NCI-H2107 treated with DMSO at 0.1 percent for 48 hours (cell line): ENCODE data around the gene TAF10.

Experiments used
- DNase-seq: peaks from one replicate; lab custom pipeline; 2025; ENCODE audit not compliant: unreplicated experiment; lab: John Stamatoyannopoulos, UW

Gene TAF10

GRCh38 chr11:6625832-6626420 lies 13.9 kb upstream of the TAF10 start:
- no peak for DNase-seq

GRCh38 chr11:6625156-6625831 lies 13.3 kb upstream of the TAF10 start:
- no peak for DNase-seq

- DNase-seq: no peak
These were observed 11.7 kb upstream of the TAF10 start for GRCh38 chr11:6623391-6624363.

DNA sequence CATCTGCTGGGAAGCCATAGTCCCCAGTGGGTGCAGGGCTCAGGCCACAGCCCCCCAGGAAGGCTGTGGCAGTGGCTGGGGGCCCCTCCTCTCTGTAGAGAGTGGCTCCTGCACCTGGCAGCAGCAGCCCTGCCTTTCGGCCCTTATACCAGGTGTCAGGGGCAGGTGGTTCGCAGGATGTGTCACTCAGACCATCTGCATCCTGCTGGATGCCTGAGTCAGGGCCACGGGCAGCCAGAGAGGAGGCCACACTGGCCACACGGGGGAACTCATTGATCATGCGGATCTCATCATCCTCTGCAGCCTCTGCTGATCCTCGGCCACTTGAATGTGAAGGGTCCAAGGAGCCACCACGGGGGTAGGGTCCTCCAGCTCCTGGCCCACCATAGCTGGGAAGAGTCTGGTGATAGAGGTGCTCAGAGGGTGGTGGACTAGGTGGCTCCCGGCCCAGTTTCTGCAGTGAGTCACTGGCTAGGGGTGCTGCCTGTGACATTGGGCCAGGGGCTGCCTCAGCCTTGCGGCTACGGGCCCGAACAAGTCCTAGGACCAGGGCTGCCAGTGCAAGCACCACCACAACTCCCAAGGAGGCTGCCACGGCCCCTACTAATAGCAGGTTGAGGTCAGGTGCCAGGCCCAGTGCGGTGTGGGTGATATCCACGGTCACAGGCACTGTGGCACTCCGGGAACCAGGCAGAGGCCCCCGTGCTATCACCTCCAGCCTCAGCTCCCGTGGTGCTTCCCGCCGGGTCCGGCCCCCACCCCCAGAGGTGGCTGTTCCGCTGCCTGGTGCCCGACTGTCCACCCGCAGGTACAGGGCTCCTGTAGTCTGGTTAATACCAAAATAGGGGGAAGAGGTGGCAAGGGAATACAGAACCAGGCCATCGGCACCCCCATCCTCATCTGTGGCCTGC lies 10.5 kb upstream of the TAF10 start:
- no peak for DNase-seq

- DNase-seq: no peak
These were observed 9.7 kb upstream of the TAF10 start for GRCh38 chr11:6621711-6622211.

DNA sequence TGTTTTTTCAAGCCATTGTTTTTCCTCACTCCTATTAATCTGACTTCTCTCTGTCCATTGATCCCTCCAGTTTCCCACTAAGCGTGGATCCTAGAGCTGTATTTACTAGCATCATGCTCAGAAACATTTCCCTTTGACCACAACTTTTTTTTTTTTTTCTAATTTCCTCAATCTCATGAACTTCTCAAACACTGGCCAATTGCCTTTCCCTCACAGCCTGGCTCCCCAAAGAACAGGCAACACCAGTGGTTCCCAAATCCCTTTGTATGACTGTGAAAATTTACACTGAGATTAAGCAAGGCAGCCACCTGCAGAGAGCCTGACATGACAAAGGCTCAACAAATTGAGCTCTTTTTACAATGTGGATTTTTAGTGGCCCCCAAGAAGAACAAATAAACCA lies 8.6 kb upstream of the TAF10 start:
- no peak for DNase-seq

- peak; percentile 94 for DNase-seq
These were observed 7.2 kb upstream of the TAF10 start, which contains the start of gene TPP1 for GRCh38 chr11:6619004-6619745. TPP1 (minus strand) TSS chr11:6619422; CDS start chr11:6619400, 22 bp downstream.

- DNase-seq: no peak
These were observed 6.3 kb upstream of the TAF10 start for GRCh38 chr11:6618117-6619003.

- DNase-seq: no peak
These were observed 5.3 kb upstream of the TAF10 start for GRCh38 chr11:6617315-6617781.

- DNase-seq: no peak
These were observed 4.7 kb upstream of the TAF10 start for GRCh38 chr11:6616596-6617250.

DNA sequence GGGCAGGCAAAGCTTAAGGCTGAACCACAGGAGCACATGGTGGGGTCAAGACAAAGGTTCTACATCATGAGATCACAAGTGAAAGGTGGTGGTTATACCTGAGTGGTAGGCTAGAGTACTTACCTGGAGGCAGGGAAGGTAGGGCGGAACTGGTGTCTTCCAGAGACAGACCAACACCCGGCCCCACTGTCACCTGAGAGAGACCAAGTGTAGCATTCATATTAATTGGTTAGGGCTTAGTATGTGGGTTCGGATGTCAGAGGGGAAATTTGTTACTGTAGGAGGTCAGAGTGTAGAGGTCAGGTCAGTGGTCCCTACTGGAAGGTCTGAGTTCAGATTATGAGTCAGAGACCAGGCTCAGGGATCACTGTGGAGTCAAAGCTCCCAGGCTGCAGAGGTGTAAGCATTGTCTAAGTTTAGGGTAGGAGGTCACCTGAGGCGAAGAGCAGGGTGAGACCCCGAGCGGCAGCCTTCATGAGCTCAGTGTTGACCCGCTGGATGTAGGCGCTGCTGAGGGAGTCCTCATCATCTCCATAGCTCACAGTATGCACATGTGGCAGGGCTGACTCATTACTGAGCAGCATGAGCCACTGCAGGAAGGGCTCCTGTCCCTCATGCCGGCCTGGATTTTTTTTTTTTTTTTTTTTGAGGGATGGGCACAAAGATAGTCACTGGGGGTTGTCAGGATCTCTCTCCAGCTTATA lies 4.0 kb upstream of the TAF10 start:
- no peak for DNase-seq

DNA sequence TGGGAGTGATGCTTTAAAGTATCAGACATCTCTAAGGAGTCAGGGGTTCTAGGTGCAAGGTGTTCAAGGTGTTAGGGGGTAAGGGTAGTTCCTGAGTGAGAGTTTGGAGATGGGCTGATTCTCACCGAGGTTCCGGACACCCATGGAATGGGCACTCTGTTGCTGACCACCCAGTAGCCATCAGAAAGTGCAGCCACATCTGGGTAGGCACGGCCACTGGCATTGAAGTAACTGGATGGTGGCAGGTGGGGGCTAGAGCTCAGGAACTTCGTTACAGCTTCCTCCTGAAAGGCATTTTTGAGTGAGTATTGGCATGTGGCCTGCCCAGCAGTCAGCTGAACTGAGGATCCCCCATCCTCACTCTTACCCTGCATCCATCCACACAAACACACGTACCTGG lies 3.0 kb upstream of the TAF10 start:
- no peak for DNase-seq

- DNase-seq: no peak
These were observed 2.4 kb upstream of the TAF10 start for GRCh38 chr11:6614446-6614845.

- DNase-seq: no peak
These were observed 1.5 kb upstream of the TAF10 start for GRCh38 chr11:6613496-6613895.

- DNase-seq: no peak
These were observed 128 bp downstream of the TAF10 start for GRCh38 chr11:6611963-6612212.

DNA sequence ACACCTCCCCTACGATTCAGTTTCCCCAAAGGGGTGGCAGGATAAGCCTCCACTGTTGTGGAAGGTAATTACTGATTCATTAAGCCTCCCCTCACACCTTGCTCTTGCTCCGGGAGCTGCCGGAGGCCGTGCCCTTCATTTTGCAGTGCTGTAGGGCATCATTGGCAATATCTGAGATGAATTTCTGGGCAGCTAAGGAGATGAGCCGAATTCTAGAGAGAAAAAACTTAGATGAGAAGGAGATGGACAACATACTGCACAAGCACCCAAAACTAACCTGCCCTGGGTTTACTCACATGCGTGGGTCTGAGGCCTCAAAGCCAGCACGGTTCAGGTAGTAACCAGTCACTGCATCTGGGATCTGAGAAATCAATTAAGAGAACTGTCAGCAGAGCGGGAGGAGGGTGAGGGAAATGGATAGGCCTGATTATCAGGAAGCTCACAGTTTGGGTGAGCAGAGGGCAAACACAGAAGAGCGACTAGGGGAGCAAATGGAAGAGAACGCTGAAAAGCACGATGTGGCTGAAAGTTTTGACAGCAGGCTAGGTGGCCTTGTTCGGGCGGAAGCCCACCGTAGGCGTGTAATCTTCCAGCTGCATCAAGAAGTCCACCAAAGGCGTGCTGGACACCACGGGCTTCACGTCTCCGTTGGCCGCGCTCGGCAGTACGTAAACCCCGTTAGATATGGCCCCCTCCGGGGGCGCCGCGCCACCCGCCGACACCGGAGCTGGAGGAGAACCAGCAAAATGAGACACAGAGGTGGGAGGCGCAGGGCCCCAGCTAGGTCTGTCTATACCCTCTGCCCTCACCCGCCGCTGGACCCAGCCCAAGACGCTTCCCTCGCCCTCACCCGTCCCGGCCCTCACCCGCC lies 689 bp downstream of the TAF10 start:
- no peak for DNase-seq

- no peak for DNase-seq
These were observed 1.4 kb downstream of the TAF10 start for GRCh38 chr11:6610591-6610990.
